Testis (tissue), 2 donors: ENCODE results near the gene APBA1.

Source experiments
- CTCF ChIP-seq, 3 experiments: fragments of 450-650 bp in 2 of 3; fragments of 200-600 bp in 1 of 3; sonication (generic) in 1 of 3; IDR thresholded peaks; one replicate each; pipeline ENCODE4 v1.5.1; 2016 to 2019; ENCODE audit warnings: antibody characterized with exemption in 3 of 3, mild to moderate bottlenecking in 2 of 3, moderate library complexity in 1 of 3
- POLR2A ChIP-seq: fragments of 450-650 bp; IDR thresholded peaks from one replicate; pipeline ENCODE4 v1.6.1; 2017; ENCODE audit warnings: antibody characterized with exemption, mild to moderate bottlenecking, moderate library complexity

GRCh38 chr9:69429281-69429680 is 242.9 kb downstream of the APBA1 start:
- no peak for TF ChIP-seq POLR2A
- no peak for TF ChIP-seq CTCF (IDR thresholded peaks at IDR 0.05)
